ENCODE data around the gene SPATA31D1.

The SPATA31D1 gene

GRCh38 chr9:82031538-82032280 lies 43.1 kb downstream of the SPATA31D1 start:
- peak; percentile 28 for DNase-seq (ENCODE audit: low read depth, low spot score)
- CTCF ChIA-PET, result no interaction called here
- no peak for TF ChIP-seq CTCF (IDR thresholded peaks at IDR 0.05; ENCODE audit: insufficient read depth, low read length, missing control alignments)
- no peak overlapping the region for H3K4me3 ChIP-seq (ENCODE audit: low read depth, low read length)
- POLR2A ChIA-PET, result no interaction called here

DNA sequence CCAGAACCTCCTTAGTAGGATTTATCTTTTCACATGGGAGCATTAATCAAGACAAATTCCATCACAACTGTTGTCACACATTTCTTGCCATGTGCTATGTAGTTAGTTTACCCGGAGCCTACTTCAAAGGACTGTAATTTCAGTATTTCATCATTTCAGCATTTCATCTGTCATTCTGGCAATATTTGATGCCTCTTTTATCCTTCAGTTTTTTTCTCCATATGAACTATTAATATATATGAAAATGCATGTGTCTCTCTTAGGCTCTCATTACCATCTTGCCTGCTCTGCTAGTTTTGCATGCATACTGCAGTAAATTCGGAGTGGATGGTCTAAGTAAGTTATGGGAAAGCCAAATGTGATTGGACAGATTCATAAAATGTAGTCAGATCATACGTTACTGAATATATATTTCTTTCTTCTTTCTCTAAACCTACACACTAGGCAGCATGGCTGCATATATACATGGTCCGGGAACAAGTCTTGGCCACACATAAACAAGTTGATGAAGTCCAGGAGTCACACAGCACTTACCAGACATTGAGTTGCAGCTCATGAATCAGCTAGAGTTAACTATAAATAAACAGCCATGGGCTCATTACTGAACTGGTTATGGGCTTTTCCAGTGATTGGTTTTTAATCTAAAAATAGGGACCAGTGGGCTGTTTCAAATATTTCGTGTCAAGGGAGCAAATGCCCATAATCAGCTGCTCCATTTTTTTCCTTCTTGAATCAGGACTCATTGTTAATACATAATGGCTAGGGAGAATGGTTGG lies 46.6 kb downstream of the SPATA31D1 start:
- POLR2A ChIA-PET, result no interaction called here

DNA sequence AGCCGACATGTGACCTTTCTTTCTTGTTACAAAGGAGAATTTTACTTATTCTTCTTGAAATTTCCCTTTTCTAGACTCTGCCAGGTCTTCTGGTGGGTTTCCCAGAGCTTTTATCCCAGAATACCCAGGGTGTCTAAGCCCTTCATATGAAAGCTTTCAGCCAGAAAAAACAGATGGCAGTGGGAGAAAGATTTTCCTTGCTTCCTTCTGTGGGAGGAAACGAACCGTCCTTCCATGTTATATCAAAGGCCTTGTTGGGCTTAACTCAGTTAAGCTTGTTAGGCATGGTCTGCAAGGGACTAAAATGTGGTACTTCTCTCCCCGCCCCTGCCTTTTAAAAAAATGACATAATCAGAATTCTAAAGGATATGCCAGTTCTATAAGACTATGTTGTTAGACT lies 47.5 kb downstream of the SPATA31D1 start:
- DNase-seq (ENCODE audit: low read depth, low spot score), result no peak
- TF ChIP-seq CTCF (IDR thresholded peaks at IDR 0.05; ENCODE audit: insufficient read depth, low read length, missing control alignments), result no peak
- no peak overlapping the region for H3K4me3 ChIP-seq (ENCODE audit: low read depth, low read length)
- ChIA-PET CTCF (no interaction called here), POLR2A (no interaction called here)

More for the DNA sequence above, 46.6 kb downstream of the SPATA31D1 start:
- H3K4me3 ChIP-seq (ENCODE audit: low read depth, low read length), result no peak overlapping the region
- DNase-seq (ENCODE audit: low read depth, low spot score), result no peak
- no peak for TF ChIP-seq CTCF (IDR thresholded peaks at IDR 0.05; ENCODE audit: insufficient read depth, low read length, missing control alignments)
- CTCF ChIA-PET, result no interaction called here

GRCh38 chr9:82037126-82037525 lies 48.6 kb downstream of the SPATA31D1 start:
- ChIA-PET POLR2A (no interaction called here), CTCF (no interaction called here)
- no peak for TF ChIP-seq CTCF (IDR thresholded peaks at IDR 0.05; ENCODE audit: insufficient read depth, low read length, missing control alignments)
- no peak overlapping the region for H3K4me3 ChIP-seq (ENCODE audit: low read depth, low read length)
- DNase-seq (ENCODE audit: low read depth, low spot score), result no peak

- H3K4me3 ChIP-seq (ENCODE audit: low read depth, low read length), result no peak overlapping the region
- ChIA-PET CTCF (no interaction called here), POLR2A (no interaction called here)
- TF ChIP-seq CTCF (IDR thresholded peaks at IDR 0.05; ENCODE audit: insufficient read depth, low read length, missing control alignments), result no peak
- no peak for DNase-seq (ENCODE audit: low read depth, low spot score)
Observed at GRCh38 chr9:82038897-82039296, 50.3 kb downstream of the SPATA31D1 start.

All from AG04449 (cell line).